SK-N-SH (cell line): ENCODE measurements around the gene TMEM138. TPM values are rescaled to one million over a fixed set of nuclear protein-coding genes. Genes with fewer than 3 reads are reported as not detected.

Experiments used
- CTCF ChIA-PET: fragments of 300-600, 350-600 bp; formaldehyde crosslinking; extraction: SDS; loops from one replicate; lab custom pipeline; 2021; lab: Yijun Ruan, JAX
- POLR2A ChIA-PET: fragments of 350-600 bp; sonication (Branson Sonifier 250); formaldehyde crosslinking; extraction: SDS; loops from one replicate; lab custom pipeline; 2020; ENCODE audit warnings: antibody characterized with exemption, inconsistent platforms; lab: Yijun Ruan, JAX
- DNase-seq: peaks from one replicate; pipeline ENCODE4 v3.0.0; 2012
- H2AFZ ChIP-seq: fragments of 200-600 bp; sonication (generic); 2 replicates; pipeline ENCODE4 v1.8.1; 2016; ENCODE audit warnings: antibody characterized with exemption, mild to moderate bottlenecking, low read depth
- H3F3A ChIP-seq: fragments of 200-600 bp; sonication (generic); replicated peaks from 2 replicates; pipeline ENCODE3; 2016; ENCODE audit warnings: antibody characterized with exemption, mild to moderate bottlenecking; ENCODE audit not compliant: insufficient read depth
- H3K27ac ChIP-seq, 2 experiments: fragments of 200-500 bp in 1 of 2; fragments of 200-600 bp in 1 of 2; sonication (Bioruptor generic) in 1 of 2; sonication (generic), shearing (Covaris generic) in 1 of 2; 2 replicates each; pipeline versions ENCODE4 v1.5.1 to v1.6.1; 2014 to 2016; ENCODE audit warnings: low read depth in 2 of 2, inconsistent platforms in 1 of 2, low read length in 1 of 2, mild to moderate bottlenecking in 1 of 2, mixed read lengths in 1 of 2
- H3K27me3 ChIP-seq: fragments of 200-600 bp; sonication (generic), shearing (Covaris generic); 2 replicates; pipeline ENCODE4 v1.6.1; 2016; ENCODE audit warnings: mixed run types; ENCODE audit not compliant: insufficient read depth
- H3K36me3 ChIP-seq, 2 experiments: fragments of 200-500 bp in 1 of 2; fragments of 200-600 bp in 1 of 2; sonication (Bioruptor generic) in 1 of 2; sonication (generic) in 1 of 2; replicated peaks in 1 of 2; 2 replicates each; pipeline versions ENCODE3 to v1.5.1; 2014 to 2016; ENCODE audit warnings: low read length in 1 of 2, mild to moderate bottlenecking in 1 of 2; ENCODE audit not compliant: insufficient read depth in 2 of 2, control insufficient read depth in 1 of 2
- H3K4me1 ChIP-seq, 2 experiments: fragments of 200-500 bp in 1 of 2; fragments of 200-600 bp in 1 of 2; sonication (Bioruptor generic) in 1 of 2; sonication (generic), shearing (Covaris generic) in 1 of 2; 2 replicates each; pipeline versions ENCODE4 v1.5.1 to v1.6.1; 2014 to 2016; ENCODE audit warnings: low read depth in 1 of 2, low read length in 1 of 2, mixed run types in 1 of 2; ENCODE audit not compliant: insufficient read depth in 2 of 2, control insufficient read depth in 1 of 2
- H3K4me2 ChIP-seq: fragments of 200-600 bp; sonication (generic), shearing (Covaris generic); 2 replicates; pipeline ENCODE4 v1.6.1; 2017; ENCODE audit warnings: mixed run types
- H3K4me3 ChIP-seq, 2 experiments: fragments of 200-500 bp in 1 of 2; fragments of 200-600 bp in 1 of 2; sonication (Bioruptor generic) in 1 of 2; sonication (generic), shearing (Covaris generic) in 1 of 2; 2 replicates each; pipeline versions ENCODE4 v1.5.1 to v1.8.1; 2014 to 2016; ENCODE audit warnings: low read depth in 2 of 2, inconsistent platforms in 1 of 2, low read length in 1 of 2, mild to moderate bottlenecking in 1 of 2, mixed read lengths in 1 of 2, moderate library complexity in 1 of 2
- H3K79me2 ChIP-seq: fragments of 200-600 bp; sonication (generic); 2 replicates; pipeline ENCODE4 v1.8.1; 2017; ENCODE audit warnings: mild to moderate bottlenecking; ENCODE audit not compliant: insufficient read depth
- H3K9ac ChIP-seq: fragments of 200-600 bp; sonication (generic); 2 replicates; pipeline ENCODE4 v1.6.1; 2017; ENCODE audit warnings: mixed run types
- H3K9me2 ChIP-seq: fragments of 200-600 bp; sonication (generic); 2 replicates; pipeline ENCODE4 v1.6.1; 2017; ENCODE audit warnings: mixed run types
- H3K9me3 ChIP-seq: fragments of 200-600 bp; sonication (generic); 2 replicates; pipeline ENCODE4 v1.6.1; 2017; ENCODE audit warnings: mixed run types, mild to moderate bottlenecking, moderate library complexity
- H4K20me1 ChIP-seq: fragments of 200-600 bp; sonication (generic); 2 replicates; pipeline ENCODE4 v1.6.1; 2017; ENCODE audit warnings: mild to moderate bottlenecking, mixed run types; ENCODE audit not compliant: insufficient read depth
- CHD2 ChIP-seq: fragments of 150-350 bp; IDR thresholded peaks from 2 replicates; pipeline ENCODE4 v1.6.1; 2018; ENCODE audit warnings: low read length; ENCODE audit not compliant: partially characterized antibody
- EP300 ChIP-seq, 2 experiments: IDR thresholded peaks; 2 replicates each; pipeline versions ENCODE4 v1.4.0 to v1.6.1; 2012; ENCODE audit warnings: borderline replicate concordance in 1 of 2, low read depth in 1 of 2, low read length in 1 of 2
- FOXJ3 ChIP-seq: sonication (generic); formaldehyde crosslinking; IDR thresholded peaks from 2 replicates; pipeline ENCODE4 v1.5.1; 2020; ENCODE audit warnings: mild to moderate bottlenecking, missing genetic modification reagents
- GABPA ChIP-seq: IDR thresholded peaks from 2 replicates; pipeline ENCODE4 v1.4.0; 2012; ENCODE audit warnings: low read depth, mild to moderate bottlenecking
- MEF2A ChIP-seq: IDR thresholded peaks from 2 replicates; pipeline ENCODE4 v1.4.0; 2012; ENCODE audit warnings: low read depth, borderline replicate concordance
- MXI1 ChIP-seq: IDR thresholded peaks from 2 replicates; pipeline ENCODE4 v1.6.1; 2012; ENCODE audit warnings: mild to moderate bottlenecking, low read depth, low read length, improper control_type of control experiment
- NFIC ChIP-seq: IDR thresholded peaks from 2 replicates; pipeline ENCODE4 v1.4.0; 2012; ENCODE audit warnings: borderline replicate concordance
- RAD21 ChIP-seq: IDR thresholded peaks from 2 replicates; pipeline ENCODE4 v1.6.1; 2012; ENCODE audit warnings: mild to moderate bottlenecking, low read length
- RCOR1 ChIP-seq: fragments of 150-350 bp; IDR thresholded peaks from 2 replicates; pipeline ENCODE4 v1.6.1; 2017; ENCODE audit warnings: antibody characterized with exemption, low read length
- RFX5 ChIP-seq: IDR thresholded peaks from 2 replicates; pipeline ENCODE4 v1.6.1; 2012; ENCODE audit warnings: mild to moderate bottlenecking, improper control_type of control experiment, low read length
- YY1 ChIP-seq: IDR thresholded peaks from 2 replicates; pipeline ENCODE4 v1.4.0; 2012; ENCODE audit warnings: low read depth, mild to moderate bottlenecking
- WGBS: methylation state at CpG from one replicate; pipeline ENCODE4 v1.1.6; 2017; ENCODE audit warnings: low lambda C conversion rate; 5-methylcytosine and 5-hydroxymethylcytosine counted together
- polyA plus RNA-seq, 3 experiments: library from polyadenylated mRNA; depleted of rRNA; stranded (reverse); fragments of >200 nt; gene quantifications; 2 replicates each; pipeline ENCODE4 v1.2.3, GENCODE V29; 2012

Gene TMEM138
- polyA plus RNA-seq, 1 of the 3 experiments (the other 2 are of a cell fraction), result 82.2 TPM

DNA sequence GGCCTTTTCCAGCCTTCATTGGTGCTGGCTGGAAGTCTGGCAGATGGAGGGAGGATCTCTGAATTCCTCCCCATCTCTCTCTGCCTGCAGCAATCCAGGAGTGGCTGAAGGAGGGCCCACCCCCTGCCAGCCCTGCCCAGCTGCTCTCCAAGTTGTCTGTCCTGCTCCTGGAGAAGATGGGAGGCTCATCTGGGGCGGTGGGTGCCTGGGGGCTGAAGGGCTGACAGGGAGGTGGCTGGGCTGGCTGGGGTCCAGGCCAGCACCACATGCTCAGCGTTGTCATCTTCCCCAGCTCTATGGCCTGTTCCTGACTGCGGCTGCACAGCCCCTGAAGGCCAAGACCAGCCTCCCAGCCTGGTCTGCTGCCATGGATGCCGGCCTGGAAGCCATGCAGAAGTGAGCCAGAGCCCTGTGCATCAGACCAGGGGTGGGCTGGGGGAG is 17.0 kb upstream of the TMEM138 start:
- TF ChIP-seq RFX5 (no peak), RCOR1 (0 out of 2 replicates have a peak, but pooled peaks have one; percentile 22), MXI1 (peak; percentile 96), FOXJ3 (CRISPR knock-in tag) (peak; percentile 47; the same call in 1 of the 2 replicates), YY1 (no peak), EP300 (IDR thresholded peaks at IDR 0.05; ENCODE audit: borderline replicate concordance in 1 of 2, low read depth in 1 of 2, low read length in 1 of 2) (peak in 1 of 2 experiments; percentile 53; a peak in 1 of 4 replicates), CHD2 (peak; percentile 54)
- Histone ChIP-seq H3K27ac (peak overlapping the region in 1 of 2 experiments; percentile 89; a peak in 2 of 4 replicates), H3K9ac (no peak overlapping the region), H3K4me3 (no peak overlapping the region), H3K9me2 (no peaks in the 10 kb centered on the region), H3F3A (no peaks in the 10 kb centered on the region), H3K79me2 (no peaks in the 10 kb centered on the region), H2AFZ (no peak overlapping the region), H3K36me3 (peaks cover 0 to 43% of the 10 kb centered on the region in 2 experiments), H3K9me3 (no peaks in the 10 kb centered on the region), H3K4me1 (peaks cover 0 to 29% of the 10 kb centered on the region in 2 experiments; a peak in 1 of 4 replicates), H3K4me2 (no peak overlapping the region), H4K20me1 (no peaks in the 10 kb centered on the region), H3K27me3 (no peaks in the 10 kb centered on the region)
- POLR2A ChIA-PET, result interaction anchor here (0.8 to 2.8 kb wide), 7 partner anchors 9 to 84 kb away, joined by 3 to 57 read pairs (median 5); partner anchors contain the start of genes CPSF7, CYB561A3, SDHAF2 and TMEM138
- WGBS, result no CpG with 5 or more reads among the region's 4 CpGs
- DNase-seq, result peak; percentile 92
- CTCF ChIA-PET, result interaction anchor here (0.7 to 4.0 kb wide), 6 partner anchors 9 to 47 kb away, joined by 4 to 24 read pairs (median 8); partner anchors contain the start of gene TMEM216

GRCh38 chr11:61345954-61346843 is 16.0 kb upstream of the TMEM138 start:
- no peak for DNase-seq
- Histone ChIP-seq H3K9ac (no peak overlapping the region), H3K79me2 (no peaks in the 10 kb centered on the region), H2AFZ (no peak overlapping the region), H3K36me3 (peaks cover 0 to 46% of the 10 kb centered on the region in 2 experiments), H3K27me3 (no peaks in the 10 kb centered on the region), H3K4me3 (no peak overlapping the region), H3K9me2 (no peaks in the 10 kb centered on the region), H3K27ac (peak overlapping the region in 1 of 2 experiments; percentile 89; a peak in 2 of 4 replicates), H3K9me3 (no peaks in the 10 kb centered on the region), H3K4me2 (no peak overlapping the region), H3F3A (no peaks in the 10 kb centered on the region), H4K20me1 (no peaks in the 10 kb centered on the region), H3K4me1 (peaks cover 0 to 29% of the 10 kb centered on the region in 2 experiments; a peak in 1 of 4 replicates)
- ChIA-PET CTCF (interaction anchor here (1.0 to 4.0 kb wide), 6 partner anchors 9 to 47 kb away, joined by 3 to 24 read pairs (median 6); partner anchors contain the start of genes CYB561A3, TMEM138 and TMEM216), POLR2A (interaction anchor here (1.1 to 2.8 kb wide), 4 partner anchors 10 to 39 kb away, joined by 3 to 57 read pairs (median 11); partner anchors contain the start of genes CYB561A3 and TMEM138)
- 100% methylated on average over 1 of the region's 14 CpGs for WGBS
- TF ChIP-seq GABPA, result no peak
- TF ChIP-seq MEF2A, result no peak
- no peak for TF ChIP-seq NFIC
- TF ChIP-seq RFX5, result no peak
- no peak for TF ChIP-seq RAD21
